Measurements from ENCODE around the gene ESRRB.

ESRRB gene

GRCh38 chr14:76426161-76426696 lies 50.3 kb downstream of the ESRRB start:
- DNase-seq (ENCODE audit: low read depth), result no peak
- TF ChIP-seq, protein P1, sequence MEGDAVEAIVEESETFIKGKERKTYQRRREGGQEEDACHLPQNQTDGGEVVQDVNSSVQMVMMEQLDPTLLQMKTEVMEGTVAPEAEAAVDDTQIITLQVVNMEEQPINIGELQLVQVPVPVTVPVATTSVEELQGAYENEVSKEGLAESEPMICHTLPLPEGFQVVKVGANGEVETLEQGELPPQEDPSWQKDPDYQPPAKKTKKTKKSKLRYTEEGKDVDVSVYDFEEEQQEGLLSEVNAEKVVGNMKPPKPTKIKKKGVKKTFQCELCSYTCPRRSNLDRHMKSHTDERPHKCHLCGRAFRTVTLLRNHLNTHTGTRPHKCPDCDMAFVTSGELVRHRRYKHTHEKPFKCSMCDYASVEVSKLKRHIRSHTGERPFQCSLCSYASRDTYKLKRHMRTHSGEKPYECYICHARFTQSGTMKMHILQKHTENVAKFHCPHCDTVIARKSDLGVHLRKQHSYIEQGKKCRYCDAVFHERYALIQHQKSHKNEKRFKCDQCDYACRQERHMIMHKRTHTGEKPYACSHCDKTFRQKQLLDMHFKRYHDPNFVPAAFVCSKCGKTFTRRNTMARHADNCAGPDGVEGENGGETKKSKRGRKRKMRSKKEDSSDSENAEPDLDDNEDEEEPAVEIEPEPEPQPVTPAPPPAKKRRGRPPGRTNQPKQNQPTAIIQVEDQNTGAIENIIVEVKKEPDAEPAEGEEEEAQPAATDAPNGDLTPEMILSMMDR (IDR thresholded peaks at IDR 0.05; ENCODE audit: insufficient read depth, low read depth, low read length, missing control alignments), result no peak

DNA sequence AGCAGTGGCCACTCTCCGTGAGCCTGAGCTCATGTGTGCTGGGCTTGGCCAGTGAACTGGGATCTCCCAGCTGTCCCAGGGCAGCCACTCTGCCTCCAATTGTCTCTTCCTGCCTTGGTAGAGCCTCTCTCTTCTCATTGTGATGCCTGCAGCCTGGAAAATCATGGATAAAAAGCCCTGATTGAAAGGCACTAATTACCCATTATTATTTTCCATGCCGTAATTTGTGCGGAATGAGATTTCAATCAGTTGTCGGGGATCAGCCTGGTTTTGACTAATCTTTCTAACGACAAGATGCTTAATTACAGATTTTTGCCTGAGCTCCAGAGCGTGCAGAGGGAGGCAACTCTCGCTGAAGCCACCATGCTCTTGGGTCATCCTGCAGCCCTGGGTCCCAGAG lies 52.7 kb downstream of the ESRRB start:
- H3K4me3 ChIP-seq (ENCODE audit: low read depth, low read length), result no peak overlapping the region
- no peak for DNase-seq (ENCODE audit: low read depth)
- TF ChIP-seq, protein P1 (IDR thresholded peaks at IDR 0.05; ENCODE audit: insufficient read depth, low read depth, low read length, missing control alignments), result no peak

More at GRCh38 chr14:76426161-76426696, 50.3 kb downstream of the ESRRB start:
- no peak overlapping the region for H3K4me3 ChIP-seq (ENCODE audit: low read depth, low read length)

DNA sequence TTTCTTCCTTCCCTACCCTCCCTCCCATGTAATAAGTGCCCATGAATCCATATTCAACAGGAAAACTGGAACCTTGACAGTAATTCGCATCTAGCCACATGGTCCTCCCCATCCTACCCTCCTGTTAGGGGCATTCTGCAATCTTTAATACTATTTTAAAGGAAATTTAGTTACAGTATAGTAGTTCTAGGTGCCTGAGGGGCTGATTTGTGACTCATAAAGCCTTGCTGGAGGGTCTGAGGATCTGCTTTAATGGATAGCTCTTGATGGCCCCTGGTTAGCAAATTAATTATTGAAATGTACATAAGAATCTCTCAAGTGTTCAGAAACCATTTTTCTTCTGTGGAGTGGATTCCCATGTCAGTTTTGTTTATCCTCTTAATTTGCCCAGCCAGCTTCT lies 54.1 kb downstream of the ESRRB start:
- no peak for DNase-seq (ENCODE audit: low read depth)
- TF ChIP-seq, protein P1 (IDR thresholded peaks at IDR 0.05; ENCODE audit: insufficient read depth, low read depth, low read length, missing control alignments), result no peak
- H3K4me3 ChIP-seq (ENCODE audit: low read depth, low read length), result no peak overlapping the region

- TF ChIP-seq, protein P1 (IDR thresholded peaks at IDR 0.05; ENCODE audit: insufficient read depth, low read depth, low read length, missing control alignments), result no peak
- DNase-seq (ENCODE audit: low read depth), result no peak
- no peak overlapping the region for H3K4me3 ChIP-seq (ENCODE audit: low read depth, low read length)
These were observed 54.6 kb downstream of the ESRRB start for GRCh38 chr14:76430475-76430980.

DNA sequence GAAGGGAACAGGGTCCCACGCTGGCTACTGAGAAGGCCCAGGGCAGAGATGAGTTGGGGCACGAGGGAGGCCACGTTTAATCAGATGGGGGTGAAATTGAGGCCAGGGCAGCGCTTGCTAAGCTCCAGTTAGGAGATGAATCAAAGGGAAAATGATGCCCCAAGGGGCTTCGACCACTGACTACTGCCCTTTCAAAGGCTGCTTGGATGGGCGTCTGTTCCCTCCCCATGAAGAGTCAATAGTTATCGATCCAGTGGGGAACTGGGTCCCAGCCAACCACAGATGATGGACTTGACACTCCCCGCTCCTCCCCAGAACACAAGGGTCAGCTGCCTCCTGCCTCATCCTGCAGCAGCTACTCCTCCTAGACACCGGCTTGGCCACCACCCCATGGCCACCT lies 55.6 kb downstream of the ESRRB start:
- TF ChIP-seq, protein P1 (IDR thresholded peaks at IDR 0.05; ENCODE audit: insufficient read depth, low read depth, low read length, missing control alignments), result no peak
- DNase-seq (ENCODE audit: low read depth), result no peak
- no peak overlapping the region for H3K4me3 ChIP-seq (ENCODE audit: low read depth, low read length)

- no peak overlapping the region for H3K4me3 ChIP-seq (ENCODE audit: low read depth, low read length)
- no peak for DNase-seq (ENCODE audit: low read depth)
These were observed 57.2 kb downstream of the ESRRB start for GRCh38 chr14:76432827-76433752.

More at GRCh38 chr14:76432827-76433752, 57.2 kb downstream of the ESRRB start:
- TF ChIP-seq, protein P1 (IDR thresholded peaks at IDR 0.05; ENCODE audit: insufficient read depth, low read depth, low read length, missing control alignments), result no peak
